H1 (cell line): Measurements from ENCODE around the gene NDNF. TPM values are rescaled to one million over a fixed set of nuclear protein-coding genes. Genes with fewer than 3 reads are reported as not detected.

Experiments
- PHF8 ChIP-seq: fragments of 200-600 bp; sonication (generic); conservative IDR thresholded peaks from 2 replicates; pipeline ENCODE4 v1.7.1; 2012; ENCODE audit warnings: low read depth, mild to moderate bottlenecking, inconsistent platforms, low read length, moderate library complexity
- polyA plus RNA-seq, 7 experiments: library from polyadenylated mRNA; depleted of rRNA in 3 of 7; stranded (reverse) in 5 of 7; unstranded in 2 of 7; fragments of >200 nt in 5 of 7; fragments of 200-250 nt in 2 of 7; gene quantifications; 1 replicate in 5 of 7; 2 replicates in 1 of 7; 4 replicates in 1 of 7; pipeline versions ENCODE4 v1.2.1 to v1.2.3, GENCODE V29; 2011 to 2013; ENCODE audit warnings: missing spikeins in 2 of 7, mixed read lengths in 2 of 7
- total RNA-seq: library from RNA; stranded (reverse); fragmentation: NEBNext Ultra II Directional; extraction: Animal tissue kit (Norgen Biotek cat#: 25700); gene quantifications from 2 replicates; pipeline ENCODE4 v1.2.1, GENCODE V29; 2021

NDNF gene
- total and polyA plus RNA-seq, 2 of the 8 experiments (the other 6 are each of a cell fraction or from before 2014, with no cell fraction given), result 0.70 to 1.6 TPM

DNA sequence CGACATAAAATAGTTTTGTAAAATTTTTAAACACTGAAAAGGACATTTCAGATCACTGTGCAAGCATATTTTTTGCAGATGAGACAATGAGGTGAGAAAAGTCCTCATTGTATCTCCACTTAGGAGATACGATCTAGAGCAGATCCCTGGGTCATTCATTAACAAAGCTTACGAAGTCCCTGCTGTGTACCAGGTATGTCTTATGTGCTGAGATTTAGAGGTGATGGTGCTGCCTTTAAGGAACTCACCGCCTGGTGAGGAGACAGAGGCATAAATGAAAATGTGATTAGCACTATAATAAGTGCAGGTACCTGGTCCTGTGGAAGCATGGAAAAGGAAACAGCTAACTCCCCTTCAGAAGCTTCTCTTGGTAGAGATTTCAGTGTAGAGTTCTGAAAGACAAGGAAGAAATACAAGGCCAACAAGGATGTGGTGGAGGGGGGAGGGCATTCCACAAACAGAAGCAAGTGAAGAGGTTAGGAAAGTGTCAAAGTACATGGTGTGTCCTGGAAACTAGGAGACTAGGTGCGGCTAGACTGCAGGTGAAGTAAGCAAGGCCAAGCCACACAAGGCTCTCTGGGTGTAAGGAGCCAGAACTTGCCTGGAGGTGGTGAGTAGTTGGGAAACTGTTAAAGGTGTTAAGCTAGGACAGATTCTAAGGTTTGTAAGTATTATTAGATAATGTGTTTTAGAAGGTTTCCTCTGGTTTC, 1.5 kb upstream of the NDNF start (continued):
- no peak for TF ChIP-seq PHF8
